BJ (cell line): ENCODE data around the gene SERPINE1. TPM values are rescaled to one million over a fixed set of nuclear protein-coding genes. Genes with fewer than 3 reads are reported as not detected.
A peak's percentile ranks its signal among the peaks of the same experiment; 100 is the strongest.

Source experiments
- CTCF ChIA-PET: fragments of 350-600 bp; formaldehyde crosslinking; extraction: SDS; loops from one replicate; lab custom pipeline; 2021; ENCODE audit warnings: antibody characterized with exemption, inconsistent platforms; lab: Yijun Ruan, JAX
- POLR2A ChIA-PET: fragments of 300-600 bp; sonication (Branson Sonifier 250); formaldehyde crosslinking; extraction: SDS; loops from one replicate; lab custom pipeline; 2021; ENCODE audit warnings: antibody characterized with exemption; lab: Charles Lee
- DNase-seq: peaks from one replicate; pipeline ENCODE4 v3.0.0-alpha.2; 2011; ENCODE audit warnings: low read depth
- H3K27me3 ChIP-seq: 2 replicates; pipeline ENCODE4 v1.6.0; 2011; ENCODE audit warnings: low read length; ENCODE audit not compliant: control insufficient read depth, insufficient read depth
- H3K36me3 ChIP-seq: 2 replicates; pipeline ENCODE4 v1.5.1; 2011; ENCODE audit warnings: low read length; ENCODE audit not compliant: control insufficient read depth, insufficient read depth
- H3K4me3 ChIP-seq: 2 replicates; pipeline ENCODE4 v1.5.1; 2011; ENCODE audit warnings: low read depth, mild to moderate bottlenecking, control low read depth, low read length
- polyA plus RNA-seq: library from polyadenylated mRNA; depleted of rRNA; stranded (reverse); fragments of >200 nt; gene quantifications from 2 replicates; pipeline ENCODE4 v1.2.3, GENCODE V29; 2011
- TF ChIP-seq, protein P1 (sequence below): IDR thresholded peaks from 2 replicates; pipeline ENCODE4 v1.5.1; 2011; ENCODE audit warnings: low read depth, mild to moderate bottlenecking, control low read depth, inconsistent platforms, low read length, moderate library complexity; ENCODE audit not compliant: insufficient read depth

SERPINE1 gene
- polyA plus RNA-seq, 1 experiment, result 1,433 TPM

DNA sequence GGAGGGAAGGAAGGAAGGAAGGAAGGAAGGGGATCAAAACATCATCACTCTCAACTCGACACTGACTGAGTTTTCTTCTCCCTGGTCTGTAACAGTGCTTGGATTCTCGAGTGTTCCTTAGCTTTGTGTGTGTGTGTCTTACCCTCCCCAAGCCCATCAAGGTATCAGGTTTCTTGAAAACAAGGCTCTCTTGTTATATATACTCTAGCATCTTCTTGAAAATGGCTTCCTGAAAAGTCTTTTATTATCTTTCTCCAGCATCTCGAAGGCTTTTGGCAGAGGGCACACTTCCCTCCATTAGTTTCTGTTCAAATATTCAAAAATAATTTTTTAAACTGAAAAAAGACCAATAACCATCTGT, 13.4 kb downstream of the SERPINE1 start:
- TF ChIP-seq, protein P1, sequence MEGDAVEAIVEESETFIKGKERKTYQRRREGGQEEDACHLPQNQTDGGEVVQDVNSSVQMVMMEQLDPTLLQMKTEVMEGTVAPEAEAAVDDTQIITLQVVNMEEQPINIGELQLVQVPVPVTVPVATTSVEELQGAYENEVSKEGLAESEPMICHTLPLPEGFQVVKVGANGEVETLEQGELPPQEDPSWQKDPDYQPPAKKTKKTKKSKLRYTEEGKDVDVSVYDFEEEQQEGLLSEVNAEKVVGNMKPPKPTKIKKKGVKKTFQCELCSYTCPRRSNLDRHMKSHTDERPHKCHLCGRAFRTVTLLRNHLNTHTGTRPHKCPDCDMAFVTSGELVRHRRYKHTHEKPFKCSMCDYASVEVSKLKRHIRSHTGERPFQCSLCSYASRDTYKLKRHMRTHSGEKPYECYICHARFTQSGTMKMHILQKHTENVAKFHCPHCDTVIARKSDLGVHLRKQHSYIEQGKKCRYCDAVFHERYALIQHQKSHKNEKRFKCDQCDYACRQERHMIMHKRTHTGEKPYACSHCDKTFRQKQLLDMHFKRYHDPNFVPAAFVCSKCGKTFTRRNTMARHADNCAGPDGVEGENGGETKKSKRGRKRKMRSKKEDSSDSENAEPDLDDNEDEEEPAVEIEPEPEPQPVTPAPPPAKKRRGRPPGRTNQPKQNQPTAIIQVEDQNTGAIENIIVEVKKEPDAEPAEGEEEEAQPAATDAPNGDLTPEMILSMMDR, result no peak
- Histone ChIP-seq H3K36me3 (peaks cover 19% of the 10 kb centered on the region), H3K4me3 (no peak overlapping the region), H3K27me3 (no peaks in the 10 kb centered on the region)
- DNase-seq, result no peak
- CTCF ChIA-PET, result interaction anchor here (1.0 to 10.4 kb wide), 11 partner anchors 12 to 152 kb away, joined by 3 to 158 read pairs (median 5); partner anchors contain the start of genes FIS1, PLOD3, SERPINE1 and ZNHIT1
- POLR2A ChIA-PET, result interaction anchor here (0.6 kb wide), 1 partner anchor 14 kb away, joined by 3 read pairs; the partner anchor contains the start of gene SERPINE1

DNA sequence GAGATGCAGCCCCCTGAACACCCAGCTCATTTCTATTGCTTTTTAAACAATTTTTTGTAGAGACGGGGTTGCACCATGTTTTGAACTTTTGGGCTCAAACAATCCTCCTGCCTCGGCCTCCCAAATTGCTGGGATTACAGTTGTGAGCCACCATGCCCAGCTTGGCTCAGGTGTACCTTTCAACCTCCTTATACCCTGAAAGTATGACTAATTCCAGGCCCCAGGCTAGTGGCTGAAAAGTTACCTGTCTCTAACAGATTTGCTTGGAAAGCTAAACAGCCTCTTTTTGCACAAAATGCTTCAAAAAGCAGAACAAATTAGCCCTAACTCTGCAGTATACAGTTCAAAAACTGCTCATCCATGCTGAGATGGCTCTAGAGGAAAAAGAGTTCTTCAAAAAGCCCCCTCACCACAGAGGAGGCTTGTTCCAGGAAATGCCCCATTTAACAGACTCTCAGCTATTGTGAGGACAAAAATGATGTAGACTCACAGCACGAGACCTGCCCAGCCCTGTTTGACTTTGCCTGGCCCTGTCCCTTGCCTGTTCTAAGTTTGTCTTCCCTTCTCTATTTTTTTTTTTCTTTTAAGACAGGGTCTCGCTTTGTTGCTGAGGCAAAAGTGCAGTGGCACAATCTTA, 14.0 kb downstream of the SERPINE1 start:
- Histone ChIP-seq H3K36me3 (peaks cover 13% of the 10 kb centered on the region), H3K4me3 (no peak overlapping the region), H3K27me3 (no peaks in the 10 kb centered on the region)
- ChIA-PET POLR2A (no interaction called here), CTCF (interaction anchor here (0.8 to 10.4 kb wide), 14 partner anchors 14 to 152 kb away, joined by 3 to 158 read pairs (median 5); partner anchors contain the start of genes FIS1, PLOD3, SERPINE1 and TRIM56)
- TF ChIP-seq, protein P1, result no peak
- no peak for DNase-seq

DNA sequence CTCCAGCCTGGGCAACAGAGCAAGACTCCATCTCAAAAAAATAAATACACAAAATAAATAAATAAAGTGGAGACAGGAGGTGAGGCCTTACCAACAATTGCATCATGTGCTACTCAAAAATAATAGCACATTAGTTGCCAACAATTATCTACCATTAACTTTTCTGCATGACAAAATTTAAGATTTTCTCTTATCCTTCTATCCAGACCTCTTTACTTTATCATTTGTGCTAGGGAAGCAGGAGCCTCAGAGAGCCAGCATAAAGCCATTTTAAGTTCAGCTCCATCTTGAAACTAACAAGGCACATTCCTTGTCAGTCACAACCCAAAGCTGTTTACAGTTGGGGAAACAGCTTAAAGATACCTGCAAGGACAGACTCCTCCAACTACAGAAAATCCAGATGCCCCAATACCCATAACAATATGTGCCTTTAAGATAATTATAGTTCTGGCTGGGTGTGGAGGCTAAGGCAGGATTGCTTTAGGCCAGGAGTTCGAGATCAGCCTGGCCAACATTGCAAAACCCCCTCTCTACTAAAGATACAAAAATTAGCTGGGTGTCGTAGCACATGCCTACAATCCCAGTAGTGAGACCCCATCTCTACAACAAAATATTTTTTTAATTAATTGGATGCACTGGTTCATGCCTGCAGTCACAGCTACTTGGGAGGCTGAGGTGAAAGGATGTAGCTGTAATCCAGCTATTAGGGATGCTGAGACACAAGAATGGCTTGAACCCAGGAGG, 25.2 kb downstream of the SERPINE1 start:
- TF ChIP-seq, protein P1, result no peak
- peaks cover 1% of the 10 kb centered on the region for H3K36me3 ChIP-seq
- no peak for DNase-seq
- ChIA-PET CTCF (interaction anchor here (0.6 to 2.3 kb wide), 8 partner anchors 8 to 144 kb away, joined by 3 to 18 read pairs (median 4); no protein-coding TSS in a partner anchor), POLR2A (no interaction called here)
- H3K4me3 ChIP-seq, result no peak overlapping the region
- H3K27me3 ChIP-seq, result peaks cover 5% of the 10 kb centered on the region; the same call in 1 of the 2 replicates

DNA sequence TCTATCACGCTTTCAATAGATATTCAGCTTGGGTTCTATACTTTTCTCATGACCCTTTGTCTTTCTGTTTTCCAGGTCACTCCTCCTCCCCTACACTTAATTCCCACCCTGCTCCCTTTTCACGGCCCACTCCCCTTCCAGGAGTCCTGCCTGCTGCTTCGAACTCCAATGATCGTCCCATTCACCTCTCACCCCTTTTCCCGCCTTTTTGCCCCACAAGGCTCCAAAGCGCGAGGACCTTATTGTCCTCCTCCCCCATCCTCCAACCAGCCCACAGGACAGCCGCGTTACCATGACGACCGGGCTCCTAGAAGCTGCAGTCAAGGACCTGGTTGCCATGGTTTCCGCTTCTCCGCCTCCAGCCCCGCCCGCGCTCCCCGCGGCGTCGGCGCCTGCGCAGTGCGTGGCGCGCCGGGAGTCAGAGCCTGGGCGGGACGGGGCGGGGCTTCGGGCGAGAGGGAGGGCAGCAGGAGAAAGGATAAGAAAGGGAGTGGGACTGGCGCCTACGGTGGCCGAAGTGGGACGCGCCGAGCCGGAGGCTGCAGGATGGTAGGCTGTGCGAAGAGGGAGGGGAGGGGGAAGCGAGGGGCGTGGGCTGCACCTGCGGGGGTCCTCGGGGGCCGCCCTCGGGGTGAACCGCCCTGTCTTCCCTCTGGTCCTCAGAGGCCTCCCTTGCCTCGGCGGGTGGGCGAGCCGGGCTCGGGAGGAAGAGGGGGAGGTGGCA, 27.2 kb downstream of the SERPINE1 start, which contains the start of gene AP1S1:
Gene AP1S1, plus strand, starts transcription at position 508 of the 724 bp plus-strand sequence. Its CDS starts 39 bp downstream, at position 547.
- TF ChIP-seq, protein P1, result no peak
- peak; percentile 66 for DNase-seq
- Histone ChIP-seq H3K36me3 (peaks cover 9% of the 10 kb centered on the region), H3K4me3 (peak within 1 kb of the TSS; percentile 99), H3K27me3 (0 out of 2 replicates have a peak, but pooled peaks cover 2% of the 10 kb centered on the region)
- CTCF ChIA-PET, result interaction anchor here (0.9 to 2.3 kb wide), 4 partner anchors 10 to 39 kb away, joined by 3 to 18 read pairs (median 4); partner anchors contain the start of gene VGF
- POLR2A ChIA-PET, result no interaction called here
